Measurements from ENCODE around the gene KLF17.

Gene KLF17

GRCh38 chr1:44154049-44154448 lies 35.4 kb downstream of the KLF17 start:
- DNase-seq (ENCODE audit: low spot score) = no peak

DNA sequence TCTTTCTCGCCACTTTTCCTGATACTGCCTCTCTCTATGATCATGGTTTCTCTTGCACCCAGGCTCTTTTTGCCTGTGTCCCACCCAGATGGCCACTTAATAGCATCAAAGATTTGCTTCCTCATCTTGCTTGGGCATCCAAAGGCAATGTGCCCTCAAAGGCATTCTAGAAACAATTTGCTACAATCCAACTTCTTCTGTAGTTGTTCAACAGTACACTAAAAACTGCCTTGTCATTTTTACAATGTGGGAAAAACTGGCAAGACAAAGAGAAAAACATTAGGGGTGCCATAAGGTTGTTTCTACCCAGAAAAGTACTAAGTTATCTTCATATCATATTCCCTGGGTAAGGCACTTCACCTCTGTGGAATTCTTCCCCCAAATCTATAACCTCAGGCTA lies 39.3 kb downstream of the KLF17 start:
- DNase-seq (ENCODE audit: low spot score) = no peak

DNA sequence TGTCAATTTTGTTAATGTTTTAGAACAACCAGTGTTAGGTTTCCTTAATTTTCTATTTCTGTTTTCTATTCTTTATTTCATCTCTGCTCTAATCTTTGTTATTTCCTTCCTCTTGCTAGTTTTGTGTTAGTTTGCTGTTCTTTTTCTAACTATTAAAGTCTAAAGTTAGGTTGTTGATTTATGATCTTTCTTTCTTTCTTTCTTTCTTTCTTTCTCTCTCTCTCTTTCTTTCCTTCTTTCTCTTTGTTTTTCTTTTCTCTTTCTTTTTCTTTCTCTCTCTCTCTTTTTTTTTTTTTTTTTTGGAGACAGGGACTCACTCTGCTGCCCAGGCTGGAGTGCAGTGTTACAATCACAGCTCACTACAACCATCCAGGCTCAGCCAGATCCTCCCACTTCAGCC lies 40.2 kb downstream of the KLF17 start:
- DNase-seq (ENCODE audit: low spot score) = no peak

- DNase-seq (ENCODE audit: low spot score) = no peak
Observed at GRCh38 chr1:44161546-44161945, 42.9 kb downstream of the KLF17 start.

GRCh38 chr1:44168520-44169098 lies 50.0 kb downstream of the KLF17 start:
- no peak for DNase-seq (ENCODE audit: low spot score)

DNA sequence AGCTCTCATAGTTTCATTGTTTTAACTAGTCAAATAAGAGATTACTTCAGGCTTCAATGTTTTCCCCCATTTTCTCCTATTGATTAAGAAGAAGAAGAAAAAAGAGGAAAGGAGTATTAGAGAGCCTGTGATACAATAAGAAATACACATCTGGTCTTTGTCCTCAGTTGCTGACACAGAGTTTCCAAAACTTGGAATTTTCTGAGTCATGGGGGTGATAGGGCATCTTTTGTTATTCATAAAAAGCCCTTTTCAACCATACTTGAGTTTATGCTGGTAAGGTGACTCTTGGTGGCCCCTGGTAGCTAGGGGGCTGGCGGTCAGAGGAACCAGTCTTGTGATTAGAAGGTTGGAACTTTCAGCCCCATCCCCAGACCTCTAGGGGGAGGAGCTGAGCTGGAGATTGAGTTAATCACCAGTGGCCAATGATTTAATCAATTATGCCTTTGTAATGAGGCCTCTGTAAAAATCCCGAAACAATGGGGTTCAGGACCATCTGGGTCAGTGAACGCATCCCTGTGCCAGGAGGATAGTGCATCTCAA lies 51.7 kb downstream of the KLF17 start:
- no peak for DNase-seq (ENCODE audit: low spot score)

- DNase-seq (ENCODE audit: low spot score) = no peak
Observed at GRCh38 chr1:44174630-44175029, 56.0 kb downstream of the KLF17 start.
